Stimulated activated CD4-positive, alpha-beta T cell treated with anti-CD3 and anti-CD28 coated beads, Interleukin-4, amount 100 ng/mL, for 1 hour (primary cell): ENCODE data around the gene FAM227B.
"Not testable (repeated sequence)": the region's sequence is repeated elsewhere in the genome, so short reads cannot be mapped to it uniquely, and the experiment has no call there.

Source experiments
- DNase-seq: peaks from one replicate; pipeline ENCODE4 v3.0.0-alpha.2; 2020

FAM227B gene

GRCh38 chr15:49354439-49354838 lies 266.2 kb downstream of the FAM227B start:
- DNase-seq: not testable (repeated sequence)

- no peak for DNase-seq
Measured at GRCh38 chr15:49343546-49343945, 277.1 kb downstream of the FAM227B start.

- DNase-seq: no peak
Measured at GRCh38 chr15:49339656-49340055, 281.0 kb downstream of the FAM227B start.

GRCh38 chr15:49331951-49332350 lies 288.7 kb downstream of the FAM227B start:
- DNase-seq: no peak

- DNase-seq: no peak
Measured at GRCh38 chr15:49331442-49331841, 289.2 kb downstream of the FAM227B start.

- no peak for DNase-seq
Measured at GRCh38 chr15:49330166-49330565, 290.5 kb downstream of the FAM227B start.

GRCh38 chr15:49328941-49329340 lies 291.7 kb downstream of the FAM227B start:
- DNase-seq: no peak

GRCh38 chr15:49327927-49328326 lies 292.7 kb downstream of the FAM227B start:
- no peak for DNase-seq

GRCh38 chr15:49323207-49323606 lies 297.4 kb downstream of the FAM227B start:
- no peak for DNase-seq

- no peak for DNase-seq
Measured at GRCh38 chr15:49320351-49320750, 300.3 kb downstream of the FAM227B start.

GRCh38 chr15:49315391-49315823 lies 305.2 kb downstream of the FAM227B start:
- DNase-seq: no peak

- DNase-seq: no peak
Measured at GRCh38 chr15:49314716-49315115, 305.9 kb downstream of the FAM227B start.

GRCh38 chr15:49313650-49314049 lies 307.0 kb downstream of the FAM227B start:
- DNase-seq: no peak

- no peak for DNase-seq
Measured at GRCh38 chr15:49309889-49310288, 310.7 kb downstream of the FAM227B start.

- no peak for DNase-seq
Measured at GRCh38 chr15:49308686-49309085, 311.9 kb downstream of the FAM227B start.

- DNase-seq: no peak
Measured at GRCh38 chr15:49306551-49306950, 314.1 kb downstream of the FAM227B start.

- no peak for DNase-seq
Measured at GRCh38 chr15:49303003-49303402, 317.6 kb downstream of the FAM227B start.

- DNase-seq: no peak
Measured at GRCh38 chr15:49301562-49301961, 319.1 kb downstream of the FAM227B start.

GRCh38 chr15:49300856-49301255 lies 319.8 kb downstream of the FAM227B start:
- DNase-seq: no peak

- DNase-seq: no peak
Measured at GRCh38 chr15:49297584-49297983, 323.0 kb downstream of the FAM227B start.

- no peak for DNase-seq
Measured at GRCh38 chr15:49296258-49296657, 324.4 kb downstream of the FAM227B start.

- DNase-seq: no peak
Measured at GRCh38 chr15:49293941-49294340, 326.7 kb downstream of the FAM227B start.

GRCh38 chr15:49290191-49290590 lies 330.4 kb downstream of the FAM227B start:
- no peak for DNase-seq

GRCh38 chr15:49288391-49288790 lies 332.2 kb downstream of the FAM227B start:
- DNase-seq: no peak

GRCh38 chr15:49287481-49287880 lies 333.1 kb downstream of the FAM227B start:
- DNase-seq: no peak
